Measurements from ENCODE around the gene COPZ1. TPM values are rescaled to one million over a fixed set of nuclear protein-coding genes. Genes with fewer than 3 reads are reported as not detected.

Gene COPZ1
- total and polyA plus RNA-seq, 4 donors, result 98.8 to 163 (median 136) TPM

- H3K9me3 ChIP-seq (ENCODE audit: control insufficient read depth in 4 of 4, insufficient read depth in 3 of 4, low read length in 3 of 4), result no peaks in the 10 kb centered on the region
- peaks cover 0 to 11% (median 3%) of the 10 kb centered on the region in 5 donors for H3K4me1 ChIP-seq (ENCODE audit: control insufficient read depth in 5 of 5, insufficient read depth in 5 of 5, low read length in 5 of 5)
- H3K9ac ChIP-seq (ENCODE audit: insufficient read depth in 1 of 2, low read length in 2 of 2), result no peak overlapping the region
- H3K4me3 ChIP-seq, result no peak overlapping the region
- peaks cover 0 to 21% (median 20%) of the 10 kb centered on the region in 3 donors for H3K27me3 ChIP-seq (ENCODE audit: control insufficient read depth in 3 of 3, insufficient read depth in 3 of 3, low read length in 2 of 3)
- DNase-seq (peak in 2 of 3 donors; percentile 49 to 51), ATAC-seq (ENCODE audit: insufficient read depth, low FRiP score) (no peak)
- WGBS, 2 donors, result 41 to 85% methylated on average over 1 of the region's 1 CpG
- H3K36me3 ChIP-seq (ENCODE audit: control insufficient read depth in 4 of 4, insufficient read depth in 4 of 4, low read length in 4 of 4), result no peaks in the 10 kb centered on the region
- H3K27ac ChIP-seq (ENCODE audit: low read depth in 1 of 2, low read length in 1 of 2), result no peak overlapping the region
- TF ChIP-seq, protein P1, sequence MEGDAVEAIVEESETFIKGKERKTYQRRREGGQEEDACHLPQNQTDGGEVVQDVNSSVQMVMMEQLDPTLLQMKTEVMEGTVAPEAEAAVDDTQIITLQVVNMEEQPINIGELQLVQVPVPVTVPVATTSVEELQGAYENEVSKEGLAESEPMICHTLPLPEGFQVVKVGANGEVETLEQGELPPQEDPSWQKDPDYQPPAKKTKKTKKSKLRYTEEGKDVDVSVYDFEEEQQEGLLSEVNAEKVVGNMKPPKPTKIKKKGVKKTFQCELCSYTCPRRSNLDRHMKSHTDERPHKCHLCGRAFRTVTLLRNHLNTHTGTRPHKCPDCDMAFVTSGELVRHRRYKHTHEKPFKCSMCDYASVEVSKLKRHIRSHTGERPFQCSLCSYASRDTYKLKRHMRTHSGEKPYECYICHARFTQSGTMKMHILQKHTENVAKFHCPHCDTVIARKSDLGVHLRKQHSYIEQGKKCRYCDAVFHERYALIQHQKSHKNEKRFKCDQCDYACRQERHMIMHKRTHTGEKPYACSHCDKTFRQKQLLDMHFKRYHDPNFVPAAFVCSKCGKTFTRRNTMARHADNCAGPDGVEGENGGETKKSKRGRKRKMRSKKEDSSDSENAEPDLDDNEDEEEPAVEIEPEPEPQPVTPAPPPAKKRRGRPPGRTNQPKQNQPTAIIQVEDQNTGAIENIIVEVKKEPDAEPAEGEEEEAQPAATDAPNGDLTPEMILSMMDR (IDR thresholded peaks at IDR 0.05; ENCODE audit: control extremely low read depth, extremely low read depth), result no peak
Measured at GRCh38 chr12:54301428-54302048, 23.4 kb upstream of the COPZ1 start.

DNA sequence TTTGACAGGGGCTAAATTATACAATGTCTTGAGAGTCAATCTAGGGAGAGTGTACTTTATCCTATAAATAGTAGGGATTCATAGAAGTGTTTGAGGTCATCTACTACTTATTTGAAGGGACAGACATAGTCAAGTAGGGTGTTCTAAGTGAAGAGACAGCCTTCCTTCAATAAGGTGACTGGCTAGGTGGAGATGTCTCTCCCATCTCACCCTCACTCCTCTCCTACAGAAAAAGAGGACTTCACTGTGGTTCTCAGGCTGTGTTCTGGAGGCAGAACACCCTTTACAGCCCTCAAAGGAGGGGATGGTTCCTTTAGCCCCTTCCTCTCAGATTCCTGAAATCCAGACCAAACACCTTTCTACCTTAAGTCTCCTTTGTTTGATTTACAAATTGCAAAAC is 21.3 kb upstream of the COPZ1 start:
- H3K36me3 ChIP-seq (ENCODE audit: control insufficient read depth in 4 of 4, insufficient read depth in 4 of 4, low read length in 4 of 4), result no peaks in the 10 kb centered on the region
- peaks cover 0 to 21% (median 20%) of the 10 kb centered on the region in 3 donors for H3K27me3 ChIP-seq (ENCODE audit: control insufficient read depth in 3 of 3, insufficient read depth in 3 of 3, low read length in 2 of 3)
- no peak for ATAC-seq (ENCODE audit: insufficient read depth, low FRiP score)
- peaks cover 0 to 11% (median 7%) of the 10 kb centered on the region in 5 donors for H3K4me1 ChIP-seq (ENCODE audit: control insufficient read depth in 5 of 5, insufficient read depth in 5 of 5, low read length in 5 of 5)
- H3K9ac ChIP-seq (ENCODE audit: insufficient read depth in 1 of 2, low read length in 2 of 2), result no peak overlapping the region
- no peaks in the 10 kb centered on the region for H3K9me3 ChIP-seq (ENCODE audit: control insufficient read depth in 4 of 4, insufficient read depth in 3 of 4, low read length in 3 of 4)
- no peak overlapping the region for H3K4me3 ChIP-seq
- H3K27ac ChIP-seq (ENCODE audit: low read depth in 1 of 2, low read length in 1 of 2), result no peak overlapping the region
- TF ChIP-seq, protein P1 (IDR thresholded peaks at IDR 0.05; ENCODE audit: control extremely low read depth, extremely low read depth), result no peak
- DNase-seq, result no peak

DNA sequence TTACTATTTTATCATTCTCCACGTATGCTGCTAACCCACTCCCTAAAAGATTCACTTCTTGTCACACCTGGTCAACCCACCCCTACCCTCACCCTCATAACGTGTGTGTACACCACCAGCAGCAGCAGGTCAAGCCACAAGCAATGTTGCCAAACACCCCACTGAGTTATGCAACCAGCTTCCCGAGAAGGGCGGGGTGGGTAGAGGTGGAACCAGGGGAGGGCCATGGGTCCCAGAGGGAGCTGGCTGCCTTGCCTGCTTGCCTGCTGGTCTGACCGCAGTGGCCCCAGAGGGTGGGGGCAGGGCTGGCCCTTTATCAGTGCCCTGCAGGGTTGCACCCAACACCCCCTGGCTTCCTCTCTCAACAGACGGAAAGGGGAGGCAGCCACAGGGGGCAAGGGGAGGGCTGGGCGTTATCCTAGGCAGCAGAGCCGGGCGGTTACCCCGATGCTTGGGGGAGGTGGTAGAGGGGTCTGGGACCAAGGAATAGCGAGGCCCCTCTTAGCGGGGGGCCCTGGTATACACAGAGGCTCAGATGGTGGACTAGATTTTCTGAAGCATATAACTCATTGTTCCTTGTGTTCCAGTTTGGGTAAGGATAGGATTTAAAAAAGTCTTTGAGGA is 20.6 kb upstream of the COPZ1 start:
- peak; percentile 46 to 71 (median 62) for DNase-seq
- TF ChIP-seq, protein P1 (IDR thresholded peaks at IDR 0.05; ENCODE audit: control extremely low read depth, extremely low read depth), result no peak
- H3K27me3 ChIP-seq (ENCODE audit: control insufficient read depth in 3 of 3, insufficient read depth in 3 of 3, low read length in 2 of 3), result peaks cover 0 to 17% (median 17%) of the 10 kb centered on the region in 3 donors
- no peaks in the 10 kb centered on the region for H3K9me3 ChIP-seq (ENCODE audit: control insufficient read depth in 4 of 4, insufficient read depth in 3 of 4, low read length in 3 of 4)
- peak overlapping the region in 1 of 2 donors; percentile 23 for H3K27ac ChIP-seq (ENCODE audit: low read depth in 1 of 2, low read length in 1 of 2)
- H3K4me1 ChIP-seq (ENCODE audit: control insufficient read depth in 5 of 5, insufficient read depth in 5 of 5, low read length in 5 of 5), result peaks cover 0 to 11% (median 7%) of the 10 kb centered on the region in 5 donors
- H3K4me3 ChIP-seq, result no peak overlapping the region
- no peaks in the 10 kb centered on the region for H3K36me3 ChIP-seq (ENCODE audit: control insufficient read depth in 4 of 4, insufficient read depth in 4 of 4, low read length in 4 of 4)
- 0 to 7% methylated on average over 12 of the region's 12 CpGs for whole genome bisulfite sequencing, 2 donors
- peak overlapping the region in 1 of 2 donors; percentile 11 for H3K9ac ChIP-seq (ENCODE audit: insufficient read depth in 1 of 2, low read length in 2 of 2)
- ATAC-seq (ENCODE audit: insufficient read depth, low FRiP score), result peak; percentile 74
